HepG2 (cell line): ENCODE data around the gene IQCH. TPM values are rescaled to one million over a fixed set of nuclear protein-coding genes. Genes with fewer than 3 reads are reported as not detected.

Experiments used
- ASH2L ChIP-seq: fragments of 300-600, 200-600 bp; sonication (generic); IDR thresholded peaks from 2 replicates; pipeline ENCODE4 v1.7.0; 2017; ENCODE audit warnings: low read depth, mild to moderate bottlenecking, moderate library complexity, mixed read lengths, low read length; ENCODE audit not compliant: insufficient read length
- CCAR2 ChIP-seq: fragments of 200-400 bp; formaldehyde crosslinking; optimal IDR thresholded peaks from 2 replicates; pipeline ENCODE3; 2018; ENCODE audit warnings: low read depth, mild to moderate bottlenecking, low read length, moderate library complexity
- CREB1 ChIP-seq, 2 experiments: fragments of 450-650 bp in 1 of 2; IDR thresholded peaks; 2 replicates each; pipeline ENCODE4 v1.6.1; 2016 to 2017; ENCODE audit warnings: control low read depth in 1 of 2, mild to moderate bottlenecking in 1 of 2, missing compliant biosample characterization in 1 of 2, missing genetic modification characterization in 1 of 2
- CREM ChIP-seq, 2 experiments: sonication (generic) in 1 of 2; formaldehyde crosslinking in 1 of 2; IDR thresholded peaks; 2 replicates each; pipeline versions ENCODE4 v1.4.0 to v1.6.1; 2016 to 2020; ENCODE audit warnings: antibody characterized with exemption in 1 of 2, mild to moderate bottlenecking in 1 of 2, missing genetic modification reagents in 1 of 2
- EZH2 ChIP-seq: conservative IDR thresholded peaks from 2 replicates; pipeline ENCODE4 v1.6.1; 2012; ENCODE audit warnings: mild to moderate bottlenecking, low read depth, low read length, moderate library complexity
- HOXA9 ChIP-seq: sonication (generic); formaldehyde crosslinking; IDR thresholded peaks from 2 replicates; pipeline ENCODE4 v1.8.1; 2022; ENCODE audit warnings: missing genetic modification reagents, mild to moderate bottlenecking, moderate library complexity, borderline replicate concordance
- KDM1A ChIP-seq: IDR thresholded peaks from 2 replicates; pipeline ENCODE4 v1.6.1; 2016; ENCODE audit warnings: missing compliant biosample characterization
- KDM2A ChIP-seq: sonication (generic); formaldehyde crosslinking; IDR thresholded peaks from 2 replicates; pipeline ENCODE4 v1.4.0; 2020; ENCODE audit warnings: low read depth, missing genetic modification reagents, borderline replicate concordance
- NFIB ChIP-seq: sonication (generic); formaldehyde crosslinking; IDR thresholded peaks from 2 replicates; pipeline ENCODE4 v1.9.0; 2021; ENCODE audit warnings: missing genetic modification reagents, mild to moderate bottlenecking, borderline replicate concordance
- NR3C1 ChIP-seq: sonication (generic); formaldehyde crosslinking; IDR thresholded peaks from 2 replicates; pipeline ENCODE4 v1.4.0; 2020; ENCODE audit warnings: missing genetic modification reagents
- RFXAP ChIP-seq: sonication (generic); formaldehyde crosslinking; IDR thresholded peaks from 2 replicates; pipeline ENCODE4 v1.4.0; 2020; ENCODE audit warnings: missing genetic modification reagents, borderline replicate concordance
- ZMYM2 ChIP-seq: sonication (generic); formaldehyde crosslinking; IDR thresholded peaks from 2 replicates; pipeline ENCODE4 v1.8.0; 2022; ENCODE audit warnings: mild to moderate bottlenecking, missing genetic modification reagents
- ZNF354B ChIP-seq: sonication (generic); formaldehyde crosslinking; IDR thresholded peaks from 2 replicates; pipeline ENCODE4 v1.8.0; 2022; ENCODE audit warnings: mild to moderate bottlenecking, missing genetic modification reagents
- ZNF446 ChIP-seq: sonication (generic); formaldehyde crosslinking; IDR thresholded peaks from 2 replicates; pipeline ENCODE4 v1.5.0; 2020; ENCODE audit warnings: mild to moderate bottlenecking, missing genetic modification reagents
- ZNF563 ChIP-seq: sonication (generic); formaldehyde crosslinking; IDR thresholded peaks from 2 replicates; pipeline ENCODE4 v1.8.0; 2022; ENCODE audit warnings: mild to moderate bottlenecking, moderate library complexity, missing genetic modification reagents
- ZNF619 ChIP-seq: sonication (generic); formaldehyde crosslinking; IDR thresholded peaks from 2 replicates; pipeline ENCODE4 v1.4.0; 2020; ENCODE audit warnings: mild to moderate bottlenecking, missing genetic modification reagents
- ZSCAN12 ChIP-seq: sonication (generic); formaldehyde crosslinking; IDR thresholded peaks from 2 replicates; pipeline ENCODE4 v1.9.0; 2021; ENCODE audit warnings: mild to moderate bottlenecking, missing genetic modification reagents
- polyA plus RNA-seq, 8 experiments: library from polyadenylated mRNA; depleted of rRNA in 3 of 8; stranded (reverse) in 7 of 8; unstranded in 1 of 8; fragments of >200 nt; fragmentation: Illumina TruSeq in 4 of 8; extraction: Trizol in 4 of 8; gene quantifications; 2 replicates each; pipeline versions ENCODE4 v1.2.1 to v1.2.3, GENCODE V29; 2011 to 2016; ENCODE audit warnings: low read depth in 4 of 8, missing spikeins in 1 of 8, mixed read lengths in 1 of 8; ENCODE audit not compliant: insufficient read depth in 1 of 8
- total RNA-seq, 5 experiments: library from RNA; depleted of rRNA; stranded (reverse); fragments of >200 nt; fragmentation: Illumina TruSeq; extraction: Trizol; gene quantifications; 2 replicates each; pipeline ENCODE4 v1.2.3, GENCODE V29; 2016; ENCODE audit warnings: low read depth in 1 of 5
- TF ChIP-seq, protein P1 (sequence below): sonication (generic); formaldehyde crosslinking; IDR thresholded peaks from 2 replicates; pipeline ENCODE4 v1.8.0; 2022; ENCODE audit warnings: missing genetic modification reagents, mild to moderate bottlenecking, borderline replicate concordance
- TF ChIP-seq, protein P2 (sequence below): sonication (generic); formaldehyde crosslinking; IDR thresholded peaks from 2 replicates; pipeline ENCODE4 v1.4.0; 2020; ENCODE audit warnings: missing genetic modification reagents, borderline replicate concordance
- TF ChIP-seq, protein P3 (sequence below): sonication (generic); formaldehyde crosslinking; IDR thresholded peaks from 2 replicates; pipeline ENCODE4 v1.4.0; 2020; ENCODE audit warnings: missing genetic modification reagents
- TF ChIP-seq, protein P4 (sequence below): sonication (generic); formaldehyde crosslinking; IDR thresholded peaks from 2 replicates; pipeline ENCODE4 v1.8.0; 2022; ENCODE audit warnings: missing genetic modification reagents, low read depth, mild to moderate bottlenecking, borderline replicate concordance
- TF ChIP-seq, protein P5 (sequence below): sonication (generic); formaldehyde crosslinking; IDR thresholded peaks from 2 replicates; pipeline ENCODE4 v1.5.0; 2020; ENCODE audit warnings: missing genetic modification reagents

The IQCH gene
- total and polyA plus RNA-seq, 2 of the 13 experiments (the other 11 are each of a cell fraction or from before 2014, with no cell fraction given), result 0.16 to 0.55 TPM

DNA sequence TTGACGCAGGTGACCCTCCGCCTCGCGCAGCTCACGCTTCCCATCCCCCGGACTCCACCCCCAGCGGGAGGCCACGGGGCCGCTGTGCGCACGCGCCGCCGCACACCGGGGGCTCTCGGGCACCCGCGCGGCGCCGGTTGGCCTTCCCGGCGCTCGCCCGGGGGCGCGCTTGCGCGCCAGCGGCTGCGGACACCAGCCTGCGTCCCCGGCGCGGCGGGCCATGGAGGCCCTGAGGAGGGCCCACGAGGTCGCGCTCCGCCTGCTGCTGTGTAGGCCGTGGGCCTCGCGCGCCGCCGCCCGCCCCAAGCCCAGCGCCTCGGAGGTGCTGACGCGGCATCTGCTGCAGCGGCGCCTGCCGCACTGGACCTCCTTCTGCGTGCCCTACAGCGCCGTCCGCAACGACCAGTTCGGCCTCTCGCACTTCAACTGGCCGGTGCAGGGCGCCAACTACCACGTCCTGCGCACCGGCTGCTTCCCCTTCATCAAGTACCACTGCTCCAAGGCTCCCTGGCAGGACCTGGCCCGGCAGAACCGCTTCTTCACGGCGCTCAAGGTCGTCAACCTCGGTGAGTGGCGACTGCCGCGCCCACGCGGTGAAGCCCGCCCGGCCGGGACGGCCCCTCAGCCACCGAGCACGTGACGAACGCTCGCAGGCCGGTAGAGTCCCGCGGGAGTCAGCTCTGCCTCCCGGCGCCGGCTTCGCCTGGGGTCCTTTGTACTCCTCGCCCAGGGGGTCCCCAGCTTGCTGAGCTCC lies 266.6 kb downstream of the IQCH start, which contains the start of gene C15orf61 (continued):
- peak; percentile 97; the same call in 1 of the 2 replicates for TF ChIP-seq NFIB (CRISPR knock-in tag)
- no peak for TF ChIP-seq CCAR2
- TF ChIP-seq EZH2, result no peak
- 0 out of 2 replicates have a peak, but pooled peaks have one; percentile 44 for TF ChIP-seq ZNF354B
- TF ChIP-seq ZNF619 (CRISPR knock-in tag), result peak; percentile 84; the same call in 1 of the 2 replicates
- TF ChIP-seq ZMYM2, result peak; percentile 77
- TF ChIP-seq, protein P1, sequence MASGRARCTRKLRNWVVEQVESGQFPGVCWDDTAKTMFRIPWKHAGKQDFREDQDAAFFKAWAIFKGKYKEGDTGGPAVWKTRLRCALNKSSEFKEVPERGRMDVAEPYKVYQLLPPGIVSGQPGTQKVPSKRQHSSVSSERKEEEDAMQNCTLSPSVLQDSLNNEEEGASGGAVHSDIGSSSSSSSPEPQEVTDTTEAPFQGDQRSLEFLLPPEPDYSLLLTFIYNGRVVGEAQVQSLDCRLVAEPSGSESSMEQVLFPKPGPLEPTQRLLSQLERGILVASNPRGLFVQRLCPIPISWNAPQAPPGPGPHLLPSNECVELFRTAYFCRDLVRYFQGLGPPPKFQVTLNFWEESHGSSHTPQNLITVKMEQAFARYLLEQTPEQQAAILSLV, result peak; percentile 51
- no peak for TF ChIP-seq NR3C1 (CRISPR knock-in tag)
- peak; percentile 94; the same call in 1 of the 2 replicates for TF ChIP-seq ZSCAN12 (CRISPR knock-in tag)
- peak; percentile 97 for TF ChIP-seq ZNF446
- peak; percentile 84 for TF ChIP-seq ASH2L
- TF ChIP-seq ZNF563 (CRISPR knock-in tag), result peak; percentile 96
- TF ChIP-seq, protein P2, sequence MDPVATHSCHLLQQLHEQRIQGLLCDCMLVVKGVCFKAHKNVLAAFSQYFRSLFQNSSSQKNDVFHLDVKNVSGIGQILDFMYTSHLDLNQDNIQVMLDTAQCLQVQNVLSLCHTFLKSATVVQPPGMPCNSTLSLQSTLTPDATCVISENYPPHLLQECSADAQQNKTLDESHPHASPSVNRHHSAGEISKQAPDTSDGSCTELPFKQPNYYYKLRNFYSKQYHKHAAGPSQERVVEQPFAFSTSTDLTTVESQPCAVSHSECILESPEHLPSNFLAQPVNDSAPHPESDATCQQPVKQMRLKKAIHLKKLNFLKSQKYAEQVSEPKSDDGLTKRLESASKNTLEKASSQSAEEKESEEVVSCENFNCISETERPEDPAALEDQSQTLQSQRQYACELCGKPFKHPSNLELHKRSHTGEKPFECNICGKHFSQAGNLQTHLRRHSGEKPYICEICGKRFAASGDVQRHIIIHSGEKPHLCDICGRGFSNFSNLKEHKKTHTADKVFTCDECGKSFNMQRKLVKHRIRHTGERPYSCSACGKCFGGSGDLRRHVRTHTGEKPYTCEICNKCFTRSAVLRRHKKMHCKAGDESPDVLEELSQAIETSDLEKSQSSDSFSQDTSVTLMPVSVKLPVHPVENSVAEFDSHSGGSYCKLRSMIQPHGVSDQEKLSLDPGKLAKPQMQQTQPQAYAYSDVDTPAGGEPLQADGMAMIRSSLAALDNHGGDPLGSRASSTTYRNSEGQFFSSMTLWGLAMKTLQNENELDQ, result no peak
- TF ChIP-seq, protein P3, sequence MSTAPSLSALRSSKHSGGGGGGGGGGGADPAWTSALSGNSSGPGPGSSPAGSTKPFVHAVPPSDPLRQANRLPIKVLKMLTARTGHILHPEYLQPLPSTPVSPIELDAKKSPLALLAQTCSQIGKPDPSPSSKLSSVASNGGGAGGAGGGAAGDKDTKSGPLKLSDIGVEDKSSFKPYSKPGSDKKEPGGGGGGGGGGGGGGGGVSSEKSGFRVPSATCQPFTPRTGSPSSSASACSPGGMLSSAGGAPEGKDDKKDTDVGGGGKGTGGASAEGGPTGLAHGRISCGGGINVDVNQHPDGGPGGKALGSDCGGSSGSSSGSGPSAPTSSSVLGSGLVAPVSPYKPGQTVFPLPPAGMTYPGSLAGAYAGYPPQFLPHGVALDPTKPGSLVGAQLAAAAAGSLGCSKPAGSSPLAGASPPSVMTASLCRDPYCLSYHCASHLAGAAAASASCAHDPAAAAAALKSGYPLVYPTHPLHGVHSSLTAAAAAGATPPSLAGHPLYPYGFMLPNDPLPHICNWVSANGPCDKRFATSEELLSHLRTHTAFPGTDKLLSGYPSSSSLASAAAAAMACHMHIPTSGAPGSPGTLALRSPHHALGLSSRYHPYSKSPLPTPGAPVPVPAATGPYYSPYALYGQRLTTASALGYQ, result peak; percentile 49; the same call in 1 of the 2 replicates
- TF ChIP-seq, protein P4, sequence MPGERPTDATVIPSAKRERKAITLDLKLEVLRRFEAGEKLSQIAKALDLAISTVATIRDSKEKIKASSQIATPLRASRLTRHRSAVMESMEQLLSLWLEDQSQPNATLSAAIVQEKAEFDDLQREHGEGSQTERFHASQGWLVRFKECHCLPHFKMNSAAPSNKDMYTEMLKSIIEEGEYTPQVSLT (CRISPR knock-in tag), result no peak
- TF ChIP-seq KDM2A (CRISPR knock-in tag), result peak; percentile 67; the same call in 1 of the 2 replicates
- peak; percentile 66 for TF ChIP-seq RFXAP (CRISPR knock-in tag)
- TF ChIP-seq HOXA9 (CRISPR knock-in tag), result peak; percentile 90
- no peak for TF ChIP-seq CREB1 (IDR thresholded peaks at IDR 0.05)
- no peak for TF ChIP-seq CREB1 (CRISPR knock-in tag; IDR thresholded peaks at IDR 0.05)
- TF ChIP-seq, protein P5, sequence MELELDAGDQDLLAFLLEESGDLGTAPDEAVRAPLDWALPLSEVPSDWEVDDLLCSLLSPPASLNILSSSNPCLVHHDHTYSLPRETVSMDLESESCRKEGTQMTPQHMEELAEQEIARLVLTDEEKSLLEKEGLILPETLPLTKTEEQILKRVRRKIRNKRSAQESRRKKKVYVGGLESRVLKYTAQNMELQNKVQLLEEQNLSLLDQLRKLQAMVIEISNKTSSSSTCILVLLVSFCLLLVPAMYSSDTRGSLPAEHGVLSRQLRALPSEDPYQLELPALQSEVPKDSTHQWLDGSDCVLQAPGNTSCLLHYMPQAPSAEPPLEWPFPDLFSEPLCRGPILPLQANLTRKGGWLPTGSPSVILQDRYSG (CRISPR knock-in tag), result 0 out of 2 replicates have a peak, but pooled peaks have one; percentile 78
- no peak for TF ChIP-seq KDM1A (CRISPR knock-in tag)
- TF ChIP-seq CREM (IDR thresholded peaks at IDR 0.05), result no peak
- TF ChIP-seq CREM (CRISPR knock-in tag; IDR thresholded peaks at IDR 0.05), result no peak
